HepG2 (cell line): ENCODE results near the gene ARHGDIA. TPM values are rescaled to one million over a fixed set of nuclear protein-coding genes. Genes with fewer than 3 reads are reported as not detected.

Source experiments
- BCL6 ChIP-seq: IDR thresholded peaks from 2 replicates; pipeline ENCODE4 v1.6.1; 2016; ENCODE audit warnings: missing genetic modification reagents, missing compliant biosample characterization
- BRD4 ChIP-seq: sonication (generic); formaldehyde crosslinking; IDR thresholded peaks from 2 replicates; pipeline ENCODE4 v1.4.0; 2020; ENCODE audit warnings: missing genetic modification reagents
- FLYWCH1 ChIP-seq: sonication (generic); formaldehyde crosslinking; IDR thresholded peaks from 2 replicates; pipeline ENCODE4 v1.8.1; 2023; ENCODE audit warnings: mild to moderate bottlenecking, missing genetic modification reagents
- FOXJ3 ChIP-seq: sonication (generic); formaldehyde crosslinking; IDR thresholded peaks from 2 replicates; pipeline ENCODE4 v1.4.0; 2020; ENCODE audit warnings: missing genetic modification reagents, mild to moderate bottlenecking, borderline replicate concordance
- HMGA1 ChIP-seq: sonication (generic); formaldehyde crosslinking; conservative IDR thresholded peaks from 2 replicates; pipeline ENCODE4 v1.4.0; 2020; ENCODE audit warnings: missing genetic modification reagents
- MBD4 ChIP-seq: IDR thresholded peaks from 2 replicates; pipeline ENCODE4 v1.6.1; 2012; ENCODE audit warnings: low read length, inconsistent platforms, borderline replicate concordance
- MIER2 ChIP-seq: IDR thresholded peaks from 2 replicates; pipeline ENCODE4 v1.6.1; 2016; ENCODE audit warnings: missing biosample characterization, missing genetic modification reagents
- POGZ ChIP-seq: sonication (generic); formaldehyde crosslinking; IDR thresholded peaks from 2 replicates; pipeline ENCODE4 v1.4.0; 2020; ENCODE audit warnings: mild to moderate bottlenecking, missing genetic modification reagents
- RARA ChIP-seq: IDR thresholded peaks from 2 replicates; pipeline ENCODE4 v1.6.1; 2016; ENCODE audit warnings: missing genetic modification reagents, missing compliant biosample characterization
- SAP130 ChIP-seq: IDR thresholded peaks from 2 replicates; pipeline ENCODE4 v1.6.1; 2016; ENCODE audit warnings: low read depth
- SRF ChIP-seq: IDR thresholded peaks from 2 replicates; pipeline ENCODE4 v1.6.1; 2011; ENCODE audit warnings: mild to moderate bottlenecking, low read depth, low read length, moderate library complexity
- TCF7 ChIP-seq: sonication (generic); IDR thresholded peaks from 2 replicates; pipeline ENCODE4 v1.6.1; 2016; ENCODE audit warnings: antibody characterized with exemption, low read depth
- ZNF124 ChIP-seq: sonication (generic); formaldehyde crosslinking; IDR thresholded peaks from 2 replicates; pipeline ENCODE4 v1.4.0; 2020; ENCODE audit warnings: missing genetic modification reagents
- ZNF138 ChIP-seq: sonication (generic); formaldehyde crosslinking; IDR thresholded peaks from 2 replicates; pipeline ENCODE4 v1.5.0; 2020; ENCODE audit warnings: mild to moderate bottlenecking, low read depth, missing genetic modification reagents
- ZNF333 ChIP-seq: sonication (generic); formaldehyde crosslinking; IDR thresholded peaks from 2 replicates; pipeline ENCODE4 v1.4.0; 2020; ENCODE audit warnings: mild to moderate bottlenecking, missing genetic modification reagents, borderline replicate concordance
- ZNF431 ChIP-seq: sonication (generic); formaldehyde crosslinking; IDR thresholded peaks from 2 replicates; pipeline ENCODE4 v1.9.0; 2022; ENCODE audit warnings: missing genetic modification reagents, low read depth, mild to moderate bottlenecking, borderline replicate concordance
- ZNF556 ChIP-seq: sonication (generic); formaldehyde crosslinking; IDR thresholded peaks from 2 replicates; pipeline ENCODE4 v1.4.0; 2020; ENCODE audit warnings: mild to moderate bottlenecking, missing genetic modification reagents, borderline replicate concordance
- ZNF644 ChIP-seq: IDR thresholded peaks from 2 replicates; pipeline ENCODE4 v1.6.1; 2016; ENCODE audit warnings: low read depth
- ZNF709 ChIP-seq: sonication (generic); formaldehyde crosslinking; IDR thresholded peaks from 2 replicates; pipeline ENCODE4 v1.5.0; 2020; ENCODE audit warnings: mild to moderate bottlenecking, missing genetic modification reagents
- ZNF775 ChIP-seq: sonication (generic); formaldehyde crosslinking; IDR thresholded peaks from 2 replicates; pipeline ENCODE4 v1.4.0; 2020; ENCODE audit warnings: missing genetic modification reagents, mild to moderate bottlenecking, moderate library complexity, borderline replicate concordance
- polyA plus RNA-seq, 8 experiments: library from polyadenylated mRNA; depleted of rRNA in 3 of 8; stranded (reverse) in 7 of 8; unstranded in 1 of 8; fragments of >200 nt; fragmentation: Illumina TruSeq in 4 of 8; extraction: Trizol in 4 of 8; gene quantifications; 2 replicates each; pipeline versions ENCODE4 v1.2.1 to v1.2.3, GENCODE V29; 2011 to 2016; ENCODE audit warnings: low read depth in 4 of 8, missing spikeins in 1 of 8, mixed read lengths in 1 of 8; ENCODE audit not compliant: insufficient read depth in 1 of 8
- total RNA-seq, 5 experiments: library from RNA; depleted of rRNA; stranded (reverse); fragments of >200 nt; fragmentation: Illumina TruSeq; extraction: Trizol; gene quantifications; 2 replicates each; pipeline ENCODE4 v1.2.3, GENCODE V29; 2016; ENCODE audit warnings: low read depth in 1 of 5
- TF ChIP-seq, protein P1 (sequence below): sonication (generic); formaldehyde crosslinking; IDR thresholded peaks from 2 replicates; pipeline ENCODE4 v1.8.1; 2023; ENCODE audit warnings: mild to moderate bottlenecking, missing genetic modification reagents
- TF ChIP-seq, protein P2 (sequence below): sonication (generic); formaldehyde crosslinking; conservative IDR thresholded peaks from 2 replicates; pipeline ENCODE4 v1.4.0; 2020; ENCODE audit warnings: mild to moderate bottlenecking, missing genetic modification reagents, moderate library complexity
- TF ChIP-seq, protein P3 (sequence below): sonication (generic); formaldehyde crosslinking; conservative IDR thresholded peaks from 2 replicates; pipeline ENCODE4 v1.8.0; 2022; ENCODE audit warnings: missing genetic modification reagents

Gene ARHGDIA
- total and polyA plus RNA-seq, 2 of the 13 experiments (the other 11 are each of a cell fraction or from before 2014, with no cell fraction given), result 40.0 to 64.0 TPM

DNA sequence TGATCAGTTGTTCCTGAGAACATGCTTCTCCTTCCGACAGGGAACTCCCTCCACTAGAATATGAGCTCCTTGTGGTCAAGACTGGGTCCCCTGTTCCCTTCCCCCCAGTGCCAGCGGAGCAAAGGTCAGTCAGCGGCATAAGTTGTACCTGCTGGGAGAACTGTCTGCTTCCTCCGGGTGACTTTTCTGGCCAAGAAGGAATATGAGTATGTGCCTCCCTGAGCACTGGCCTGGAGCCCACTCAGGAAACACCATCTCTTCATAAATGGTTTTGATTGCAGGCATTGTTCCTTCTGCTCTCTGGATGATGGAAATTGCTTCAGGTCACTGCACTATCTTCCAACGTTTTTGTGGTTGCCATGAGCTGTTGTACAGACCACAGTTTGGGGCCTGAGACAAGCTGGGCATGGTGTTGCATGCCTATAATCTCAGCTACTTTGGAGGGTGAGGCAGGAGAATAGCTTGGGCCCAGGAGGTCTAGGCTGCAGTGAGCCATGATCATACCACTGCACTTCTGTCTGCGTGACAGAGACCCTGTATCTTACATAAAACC, 7.9 kb downstream of the ARHGDIA start (continued):
- TF ChIP-seq ZNF644 (CRISPR knock-in tag) (no peak), ZNF556 (CRISPR knock-in tag) (no peak), RARA (CRISPR knock-in tag) (no peak), ZNF709 (no peak), FLYWCH1 (no peak), POGZ (CRISPR knock-in tag) (no peak), BCL6 (no peak), MIER2 (CRISPR knock-in tag) (no peak), MBD4 (no peak), ZNF431 (CRISPR knock-in tag) (no peak), SRF (no peak), ZNF775 (CRISPR knock-in tag) (no peak), TCF7 (no peak), ZNF333 (CRISPR knock-in tag) (no peak), SAP130 (CRISPR knock-in tag) (no peak), HMGA1 (CRISPR knock-in tag) (no peak), ZNF138 (no peak), BRD4 (CRISPR knock-in tag) (no peak), ZNF124 (CRISPR knock-in tag) (no peak), FOXJ3 (CRISPR knock-in tag) (no peak)
- TF ChIP-seq, protein P1, sequence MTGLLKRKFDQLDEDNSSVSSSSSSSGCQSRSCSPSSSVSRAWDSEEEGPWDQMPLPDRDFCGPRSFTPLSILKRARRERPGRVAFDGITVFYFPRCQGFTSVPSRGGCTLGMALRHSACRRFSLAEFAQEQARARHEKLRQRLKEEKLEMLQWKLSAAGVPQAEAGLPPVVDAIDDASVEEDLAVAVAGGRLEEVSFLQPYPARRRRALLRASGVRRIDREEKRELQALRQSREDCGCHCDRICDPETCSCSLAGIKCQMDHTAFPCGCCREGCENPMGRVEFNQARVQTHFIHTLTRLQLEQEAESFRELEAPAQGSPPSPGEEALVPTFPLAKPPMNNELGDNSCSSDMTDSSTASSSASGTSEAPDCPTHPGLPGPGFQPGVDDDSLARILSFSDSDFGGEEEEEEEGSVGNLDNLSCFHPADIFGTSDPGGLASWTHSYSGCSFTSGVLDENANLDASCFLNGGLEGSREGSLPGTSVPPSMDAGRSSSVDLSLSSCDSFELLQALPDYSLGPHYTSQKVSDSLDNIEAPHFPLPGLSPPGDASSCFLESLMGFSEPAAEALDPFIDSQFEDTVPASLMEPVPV (CRISPR knock-in tag), result no peak
- TF ChIP-seq, protein P2, sequence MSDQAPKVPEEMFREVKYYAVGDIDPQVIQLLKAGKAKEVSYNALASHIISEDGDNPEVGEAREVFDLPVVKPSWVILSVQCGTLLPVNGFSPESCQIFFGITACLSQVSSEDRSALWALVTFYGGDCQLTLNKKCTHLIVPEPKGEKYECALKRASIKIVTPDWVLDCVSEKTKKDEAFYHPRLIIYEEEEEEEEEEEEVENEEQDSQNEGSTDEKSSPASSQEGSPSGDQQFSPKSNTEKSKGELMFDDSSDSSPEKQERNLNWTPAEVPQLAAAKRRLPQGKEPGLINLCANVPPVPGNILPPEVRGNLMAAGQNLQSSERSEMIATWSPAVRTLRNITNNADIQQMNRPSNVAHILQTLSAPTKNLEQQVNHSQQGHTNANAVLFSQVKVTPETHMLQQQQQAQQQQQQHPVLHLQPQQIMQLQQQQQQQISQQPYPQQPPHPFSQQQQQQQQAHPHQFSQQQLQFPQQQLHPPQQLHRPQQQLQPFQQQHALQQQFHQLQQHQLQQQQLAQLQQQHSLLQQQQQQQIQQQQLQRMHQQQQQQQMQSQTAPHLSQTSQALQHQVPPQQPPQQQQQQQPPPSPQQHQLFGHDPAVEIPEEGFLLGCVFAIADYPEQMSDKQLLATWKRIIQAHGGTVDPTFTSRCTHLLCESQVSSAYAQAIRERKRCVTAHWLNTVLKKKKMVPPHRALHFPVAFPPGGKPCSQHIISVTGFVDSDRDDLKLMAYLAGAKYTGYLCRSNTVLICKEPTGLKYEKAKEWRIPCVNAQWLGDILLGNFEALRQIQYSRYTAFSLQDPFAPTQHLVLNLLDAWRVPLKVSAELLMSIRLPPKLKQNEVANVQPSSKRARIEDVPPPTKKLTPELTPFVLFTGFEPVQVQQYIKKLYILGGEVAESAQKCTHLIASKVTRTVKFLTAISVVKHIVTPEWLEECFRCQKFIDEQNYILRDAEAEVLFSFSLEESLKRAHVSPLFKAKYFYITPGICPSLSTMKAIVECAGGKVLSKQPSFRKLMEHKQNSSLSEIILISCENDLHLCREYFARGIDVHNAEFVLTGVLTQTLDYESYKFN (CRISPR knock-in tag), result peak; percentile 44
- TF ChIP-seq, protein P3, sequence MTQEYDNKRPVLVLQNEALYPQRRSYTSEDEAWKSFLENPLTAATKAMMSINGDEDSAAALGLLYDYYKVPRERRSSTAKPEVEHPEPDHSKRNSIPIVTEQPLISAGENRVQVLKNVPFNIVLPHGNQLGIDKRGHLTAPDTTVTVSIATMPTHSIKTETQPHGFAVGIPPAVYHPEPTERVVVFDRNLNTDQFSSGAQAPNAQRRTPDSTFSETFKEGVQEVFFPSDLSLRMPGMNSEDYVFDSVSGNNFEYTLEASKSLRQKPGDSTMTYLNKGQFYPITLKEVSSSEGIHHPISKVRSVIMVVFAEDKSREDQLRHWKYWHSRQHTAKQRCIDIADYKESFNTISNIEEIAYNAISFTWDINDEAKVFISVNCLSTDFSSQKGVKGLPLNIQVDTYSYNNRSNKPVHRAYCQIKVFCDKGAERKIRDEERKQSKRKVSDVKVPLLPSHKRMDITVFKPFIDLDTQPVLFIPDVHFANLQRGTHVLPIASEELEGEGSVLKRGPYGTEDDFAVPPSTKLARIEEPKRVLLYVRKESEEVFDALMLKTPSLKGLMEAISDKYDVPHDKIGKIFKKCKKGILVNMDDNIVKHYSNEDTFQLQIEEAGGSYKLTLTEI, result no peak
